OCI-LY1 (cell line): ENCODE results near the gene HEG1.

Source experiments
- EZH2 ChIP-seq: fragments of 200-600 bp; sonication (generic), shearing (Covaris generic); IDR thresholded peaks from 2 replicates; pipeline ENCODE4 v1.8.0; 2017; ENCODE audit warnings: borderline replicate concordance, mixed run types, mild to moderate bottlenecking, antibody characterized with exemption, low read length, moderate library complexity, mixed read lengths
- TF ChIP-seq, protein P1 (sequence below): fragments of 200-600 bp; sonication (generic), shearing (Covaris generic); IDR thresholded peaks from 2 replicates; pipeline ENCODE4 v1.5.1; 2017; ENCODE audit warnings: mild to moderate bottlenecking, antibody characterized with exemption, low read length, moderate library complexity, mixed read lengths

DNA sequence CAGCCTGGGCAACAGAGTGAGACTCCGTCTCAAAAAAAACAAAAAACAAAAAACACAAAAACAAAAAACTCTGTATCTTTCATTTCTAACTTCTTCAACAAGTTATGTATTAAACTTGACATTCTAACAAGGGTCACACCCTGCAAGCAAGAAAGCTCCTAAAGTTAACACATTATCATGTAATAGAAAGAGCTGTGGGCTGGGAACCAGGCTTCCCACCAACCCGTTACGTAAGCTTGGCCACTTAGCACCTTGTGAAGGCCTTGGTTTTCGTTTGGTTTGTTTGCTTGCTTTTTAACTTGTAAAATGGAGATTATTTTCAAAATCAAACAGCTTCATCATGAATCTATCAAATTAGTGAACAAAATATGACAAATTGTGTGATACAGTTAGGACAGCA lies 47.0 kb downstream of the HEG1 start:
- TF ChIP-seq, protein P1, sequence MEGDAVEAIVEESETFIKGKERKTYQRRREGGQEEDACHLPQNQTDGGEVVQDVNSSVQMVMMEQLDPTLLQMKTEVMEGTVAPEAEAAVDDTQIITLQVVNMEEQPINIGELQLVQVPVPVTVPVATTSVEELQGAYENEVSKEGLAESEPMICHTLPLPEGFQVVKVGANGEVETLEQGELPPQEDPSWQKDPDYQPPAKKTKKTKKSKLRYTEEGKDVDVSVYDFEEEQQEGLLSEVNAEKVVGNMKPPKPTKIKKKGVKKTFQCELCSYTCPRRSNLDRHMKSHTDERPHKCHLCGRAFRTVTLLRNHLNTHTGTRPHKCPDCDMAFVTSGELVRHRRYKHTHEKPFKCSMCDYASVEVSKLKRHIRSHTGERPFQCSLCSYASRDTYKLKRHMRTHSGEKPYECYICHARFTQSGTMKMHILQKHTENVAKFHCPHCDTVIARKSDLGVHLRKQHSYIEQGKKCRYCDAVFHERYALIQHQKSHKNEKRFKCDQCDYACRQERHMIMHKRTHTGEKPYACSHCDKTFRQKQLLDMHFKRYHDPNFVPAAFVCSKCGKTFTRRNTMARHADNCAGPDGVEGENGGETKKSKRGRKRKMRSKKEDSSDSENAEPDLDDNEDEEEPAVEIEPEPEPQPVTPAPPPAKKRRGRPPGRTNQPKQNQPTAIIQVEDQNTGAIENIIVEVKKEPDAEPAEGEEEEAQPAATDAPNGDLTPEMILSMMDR: no peak
- no peak for TF ChIP-seq EZH2
